SH-SY5Y (cell line): ENCODE data around the gene DHRS3.

Source experiments
- GATA2 ChIP-seq: IDR thresholded peaks from 2 replicates; pipeline ENCODE4 v1.6.1; 2011; ENCODE audit warnings: mild to moderate bottlenecking, low read depth, low read length
- GATA3 ChIP-seq: IDR thresholded peaks from 2 replicates; pipeline ENCODE4 v1.6.1; 2011; ENCODE audit warnings: low read depth, mild to moderate bottlenecking, low read length, moderate library complexity

GRCh38 chr1:12544357-12544756, 73.7 kb downstream of the DHRS3 start:
- no peak for TF ChIP-seq GATA3
- TF ChIP-seq GATA2, result no peak
